Activated CD4-positive, alpha-beta T cell treated with anti-CD3 and anti-CD28 coated beads, Interleukin-2, amount 50 U/mL, for 24 hours (primary cell): ENCODE measurements around the gene ULK4.
A peak's percentile ranks its signal among the peaks of the same experiment; 100 is the strongest.

Experiments
- DNase-seq, 2 donors: peaks; one replicate each; pipeline ENCODE4 v3.0.0-alpha.2; 2020; ENCODE audit warnings: low read depth in 1 of 2, low spot score in 1 of 2

ULK4 gene

GRCh38 chr3:41202075-41202833, 759.6 kb downstream of the ULK4 start:
- no peak for DNase-seq

GRCh38 chr3:41200669-41201021, 761.3 kb downstream of the ULK4 start:
- DNase-seq, result no peak

DNA sequence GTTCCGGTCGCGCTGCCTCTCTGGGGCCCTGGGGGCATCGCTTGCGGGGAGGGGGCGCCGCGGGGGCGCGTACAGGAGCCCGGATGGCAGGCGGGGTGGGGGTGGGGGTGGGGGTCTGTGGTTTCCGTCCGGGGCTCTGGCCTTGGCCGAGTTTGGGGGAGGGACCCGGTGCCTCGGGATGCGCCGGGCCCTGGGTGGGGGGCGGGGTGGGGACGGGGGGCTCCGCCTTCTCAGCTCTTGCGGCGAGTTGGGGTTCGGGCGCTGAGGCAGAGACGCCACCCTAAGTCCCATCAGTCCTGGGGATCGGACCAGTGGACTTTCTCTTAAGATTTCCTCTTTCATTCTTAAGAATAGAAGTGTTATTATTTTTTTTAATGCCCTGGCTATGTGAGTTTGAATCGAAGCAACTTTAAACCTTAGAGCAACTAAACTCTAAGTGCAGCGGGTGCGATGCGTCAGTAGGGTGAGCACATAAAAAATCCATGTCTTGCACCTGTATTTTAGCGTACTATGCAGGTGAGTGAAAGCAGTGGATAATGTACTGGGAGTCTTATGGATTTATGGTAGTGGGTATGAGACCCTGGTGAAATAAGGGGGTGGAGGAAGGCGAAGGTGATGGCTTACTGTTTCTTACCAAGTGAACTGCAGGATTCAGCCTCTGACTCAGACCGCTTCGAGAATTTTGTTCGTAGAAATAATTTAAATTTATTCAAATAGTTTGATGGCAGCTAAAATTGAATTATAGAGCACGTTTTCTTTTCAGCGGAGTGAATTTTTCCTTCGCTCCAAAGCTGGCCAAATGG, 761.8 kb downstream of the ULK4 start:
- peak; percentile 3 to 7 for DNase-seq

GRCh38 chr3:41198950-41199865, 762.7 kb downstream of the ULK4 start, which contains the start of gene CTNNB1:
CTNNB1 (plus strand) TSS chr3:41199505; CDS start chr3:41224069, 24,564 bp downstream.
- DNase-seq, result peak; percentile 87 to 88

DNA sequence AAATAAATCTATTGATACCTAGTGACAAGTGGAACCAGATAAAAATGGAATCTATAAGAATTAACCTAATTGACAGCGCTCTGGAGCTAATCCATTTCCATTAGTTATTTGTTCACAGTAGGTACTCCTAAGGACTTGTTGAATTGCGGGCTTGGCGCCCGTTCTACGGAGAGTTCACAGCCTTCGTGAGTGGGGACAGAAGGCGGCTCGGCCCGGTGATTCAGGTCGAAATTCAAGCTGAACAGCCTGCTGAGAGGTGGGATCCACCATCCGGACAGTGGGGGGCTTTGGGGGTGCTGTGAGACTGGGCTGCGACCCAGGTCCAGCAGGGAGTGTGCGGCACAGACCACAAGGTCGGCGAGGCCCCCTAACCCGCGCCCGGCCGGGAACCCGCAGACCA, 763.4 kb downstream of the ULK4 start:
- peak in 1 of 2 donors; percentile 4 for DNase-seq

DNA sequence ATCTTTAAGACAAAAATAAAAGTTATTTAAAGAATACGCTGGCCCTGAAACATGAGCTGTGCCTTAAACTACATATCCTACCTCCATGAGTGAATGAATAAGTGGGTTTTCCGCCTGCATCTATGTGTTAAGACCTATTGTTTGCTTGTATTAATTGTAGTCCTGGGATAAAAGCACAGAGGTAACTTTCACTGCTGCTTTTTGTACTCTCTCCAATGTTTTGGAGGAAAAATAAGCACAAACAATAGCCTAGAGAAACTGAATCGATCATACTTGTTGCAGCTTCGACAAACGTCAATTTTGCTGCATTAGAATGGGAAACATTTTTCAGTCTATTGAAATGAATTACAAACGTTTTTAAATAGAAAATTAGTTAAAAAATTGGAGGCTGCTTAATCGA, 763.9 kb downstream of the ULK4 start:
- DNase-seq, result no peak
